Ramos (cell line): ENCODE results near the gene ACTN4.

Experiments used
- in situ Hi-C: fragments of 300-500 bp; cut with MboI; formaldehyde crosslinking; loops from one replicate; pipeline ENCODE4 v1.14.3; 2022; ENCODE audit warnings: low sequenced_read_pairs; ENCODE audit not compliant: unreplicated experiment

Gene ACTN4

GRCh38 chr19:38634757-38635482, 12.5 kb upstream of the ACTN4 start:
- in situ Hi-C loops: loop anchor here (5.0 kb wide), 1 partner anchor 88 kb away; no protein-coding TSS in a partner anchor

GRCh38 chr19:38635483-38636399, 11.7 kb upstream of the ACTN4 start:
- in situ Hi-C loops: no loop called here

- in situ Hi-C loops: no loop called here
Measured at GRCh38 chr19:38638461-38638860, 9.0 kb upstream of the ACTN4 start.

GRCh38 chr19:38639679-38640078, 7.8 kb upstream of the ACTN4 start:
- in situ Hi-C loops: no loop called here

- in situ Hi-C loops: no loop called here
Measured at GRCh38 chr19:38640368-38640767, 7.1 kb upstream of the ACTN4 start.

GRCh38 chr19:38642176-38642575, 5.3 kb upstream of the ACTN4 start:
- in situ Hi-C loops: no loop called here

- in situ Hi-C loops: no loop called here
Measured at GRCh38 chr19:38644719-38645118, 2.7 kb upstream of the ACTN4 start.

- in situ Hi-C loops: no loop called here
Measured at GRCh38 chr19:38647966-38648768, 718 bp downstream of the ACTN4 start.

- in situ Hi-C loops: no loop called here
Measured at GRCh38 chr19:38648769-38649304, 1.4 kb downstream of the ACTN4 start.

GRCh38 chr19:38649305-38650171, 2.1 kb downstream of the ACTN4 start:
- in situ Hi-C loops: no loop called here

- in situ Hi-C loops: no loop called here
Measured at GRCh38 chr19:38650172-38650775, 2.8 kb downstream of the ACTN4 start.

- in situ Hi-C loops: no loop called here
Measured at GRCh38 chr19:38650911-38651584, 3.6 kb downstream of the ACTN4 start.

GRCh38 chr19:38653028-38653571, 5.7 kb downstream of the ACTN4 start:
- in situ Hi-C loops: no loop called here

GRCh38 chr19:38654628-38655055, 7.2 kb downstream of the ACTN4 start:
- in situ Hi-C loops: no loop called here

- in situ Hi-C loops: no loop called here
Measured at GRCh38 chr19:38655148-38655824, 7.8 kb downstream of the ACTN4 start.

GRCh38 chr19:38656171-38656981, 8.9 kb downstream of the ACTN4 start:
- in situ Hi-C loops: no loop called here
